KG1 (cell line): ENCODE results near the gene ZNF827.

Experiments used
- DNase-seq: peaks from one replicate; lab custom pipeline; 2025; lab: John Stamatoyannopoulos, UW

The ZNF827 gene

DNA sequence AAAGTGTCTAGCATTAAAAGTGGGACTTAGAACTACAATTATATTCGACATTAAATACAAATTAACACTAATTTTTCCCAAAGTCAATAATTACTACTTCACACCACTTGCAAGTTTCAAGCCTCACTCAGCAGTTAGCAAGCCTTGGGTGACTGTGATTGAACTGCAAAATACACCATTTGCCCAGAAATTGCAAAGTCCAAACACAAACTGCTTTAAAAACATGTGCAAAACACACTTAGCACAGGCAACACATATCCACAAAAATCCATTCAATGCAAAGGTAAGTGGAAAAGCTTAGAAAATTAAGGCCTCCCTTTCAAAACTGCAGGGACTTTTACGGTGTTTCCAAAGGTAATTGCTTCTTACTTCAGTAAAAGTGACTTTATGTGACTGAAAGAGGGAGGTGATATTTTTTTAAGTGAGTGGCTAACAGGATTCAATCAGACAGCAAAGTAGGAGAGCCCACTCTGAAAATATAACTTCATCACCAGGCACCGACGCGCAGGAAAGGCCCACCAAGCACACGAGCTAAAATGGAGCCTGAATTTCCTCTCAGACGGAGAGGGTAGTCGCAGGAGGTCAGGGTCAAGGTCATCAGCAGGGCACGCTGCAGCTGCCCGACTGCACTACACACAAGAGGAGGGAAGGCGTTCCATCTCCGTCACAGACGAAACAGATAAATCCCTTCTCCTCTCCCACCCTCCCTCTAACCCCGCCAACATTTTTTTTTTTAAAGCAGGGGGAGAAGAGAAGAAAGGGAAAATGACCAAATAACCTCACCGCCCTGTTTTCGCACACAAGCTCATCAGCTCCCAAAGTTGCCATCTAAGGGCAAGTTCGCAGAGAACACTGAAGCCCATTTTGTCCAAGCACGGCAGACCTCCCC, 3.1 kb downstream of the ZNF827 start:
- no peak for DNase-seq

DNA sequence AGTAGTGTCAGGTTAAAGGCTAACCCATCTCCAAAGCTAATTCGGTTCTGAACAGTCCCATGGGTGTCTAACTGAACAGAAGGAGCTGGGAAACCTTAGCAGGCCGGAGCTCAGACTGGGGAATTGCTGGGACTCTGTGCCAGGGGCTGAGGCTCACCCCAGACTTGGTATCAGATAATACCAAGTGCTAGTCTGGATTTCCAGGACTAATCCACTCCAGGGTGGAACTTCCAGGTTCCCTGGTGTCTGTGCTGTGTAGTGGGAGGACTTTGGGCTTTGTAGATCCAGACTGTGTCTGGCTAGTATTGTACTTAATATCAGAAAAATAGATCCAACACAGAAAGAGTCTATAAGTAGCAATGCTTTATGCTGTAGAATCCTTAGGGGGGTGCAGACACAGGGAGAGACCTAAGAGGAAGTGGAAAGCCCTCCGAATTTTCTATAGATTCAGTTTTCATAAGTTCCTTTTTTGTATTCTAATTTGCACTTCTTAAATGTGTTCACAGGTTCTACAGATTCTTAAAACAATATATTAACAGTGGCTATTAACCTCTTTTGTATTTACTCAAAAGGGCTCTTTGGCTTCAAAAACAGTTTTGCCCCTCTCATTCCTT, 4.1 kb downstream of the ZNF827 start:
- DNase-seq = no peak

DNA sequence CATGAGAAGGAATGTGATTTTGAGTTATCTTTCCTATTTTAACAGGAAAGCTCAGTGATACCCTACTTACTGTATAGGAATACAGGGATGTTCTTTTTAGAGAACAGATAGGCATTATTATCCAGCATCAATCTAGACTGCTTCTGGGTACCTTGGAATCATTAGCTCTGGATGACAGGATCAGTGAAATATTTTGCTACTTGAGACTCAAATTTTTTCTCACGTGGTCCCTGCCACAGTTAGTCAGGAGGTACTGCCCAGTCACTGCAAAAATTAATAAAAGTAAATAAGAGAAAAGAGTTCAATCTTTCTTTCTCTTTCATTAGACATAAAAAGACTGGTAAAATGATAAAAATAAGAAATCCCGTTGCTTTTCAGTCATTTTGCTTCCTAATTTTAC, 5.5 kb downstream of the ZNF827 start:
- DNase-seq = no peak

- DNase-seq = no peak
Observed at GRCh38 chr4:145931403-145931802, 7.2 kb downstream of the ZNF827 start.

GRCh38 chr4:145930592-145930991, 8.0 kb downstream of the ZNF827 start:
- DNase-seq = no peak

- DNase-seq = no peak
Observed at GRCh38 chr4:145929415-145930178, 9.0 kb downstream of the ZNF827 start.

GRCh38 chr4:145928748-145929147, 9.9 kb downstream of the ZNF827 start:
- DNase-seq = no peak

DNA sequence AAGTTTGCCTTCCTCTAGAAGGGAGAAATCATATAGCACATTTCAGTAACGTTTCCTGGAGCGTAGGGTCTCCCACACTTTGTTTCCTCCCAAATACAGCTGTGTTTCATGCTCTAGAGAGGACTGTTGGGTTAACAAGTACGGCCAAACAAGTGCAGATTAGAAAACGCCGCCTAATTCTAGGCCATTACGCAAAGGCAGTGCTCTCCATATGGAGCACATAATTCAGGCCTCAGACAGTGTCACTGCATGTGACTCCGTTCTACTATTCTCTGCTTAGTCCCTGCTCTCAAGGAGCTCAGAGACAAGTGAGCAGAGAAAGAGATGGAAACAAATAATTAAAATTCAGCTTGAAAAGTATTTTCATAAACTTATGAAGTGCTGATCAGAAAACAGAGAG, 11.6 kb downstream of the ZNF827 start:
- DNase-seq = no peak

DNA sequence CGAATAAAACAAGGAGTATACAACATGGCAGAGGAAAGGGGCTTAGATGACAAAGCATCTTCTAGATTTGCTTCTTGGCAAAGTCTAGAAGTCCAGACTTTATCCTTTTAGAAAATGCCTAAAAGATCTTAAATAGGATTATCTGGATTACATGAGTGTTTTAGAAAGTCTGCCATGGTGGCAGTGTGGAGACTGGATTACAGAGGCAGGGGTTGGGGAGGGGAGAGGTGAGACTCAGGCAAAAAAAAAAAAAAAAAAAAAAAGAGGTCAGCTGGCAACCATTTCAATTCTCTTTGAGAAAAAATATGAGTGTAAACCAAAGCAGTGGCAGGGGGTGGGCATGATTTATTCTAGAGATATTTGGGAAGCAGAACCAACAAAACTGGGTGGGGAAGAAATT, 17.4 kb downstream of the ZNF827 start:
- no peak for DNase-seq

GRCh38 chr4:145920205-145920604, 18.4 kb downstream of the ZNF827 start:
- no peak for DNase-seq

DNA sequence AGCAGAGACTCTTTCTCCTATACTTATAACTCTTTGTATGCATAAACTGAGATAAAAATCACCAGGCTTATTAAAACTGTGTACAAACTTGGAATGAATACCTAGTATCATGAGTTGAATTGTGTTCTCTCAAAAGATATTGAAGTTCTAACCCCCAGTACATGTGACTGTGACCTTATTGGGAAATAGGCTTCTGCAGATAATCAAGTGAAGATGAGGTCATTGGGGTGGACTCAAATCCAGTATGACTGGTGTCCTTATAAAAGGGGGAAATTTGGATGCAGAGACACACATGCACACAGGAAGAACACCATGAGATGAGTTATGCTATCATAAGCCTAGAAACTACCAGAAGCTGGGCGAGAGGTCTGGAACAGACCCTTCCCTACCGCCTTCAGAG, 26.2 kb downstream of the ZNF827 start:
- DNase-seq = no peak

GRCh38 chr4:145909773-145910172, 28.9 kb downstream of the ZNF827 start:
- DNase-seq = no peak

GRCh38 chr4:145909281-145909715, 29.3 kb downstream of the ZNF827 start:
- no peak for DNase-seq

DNA sequence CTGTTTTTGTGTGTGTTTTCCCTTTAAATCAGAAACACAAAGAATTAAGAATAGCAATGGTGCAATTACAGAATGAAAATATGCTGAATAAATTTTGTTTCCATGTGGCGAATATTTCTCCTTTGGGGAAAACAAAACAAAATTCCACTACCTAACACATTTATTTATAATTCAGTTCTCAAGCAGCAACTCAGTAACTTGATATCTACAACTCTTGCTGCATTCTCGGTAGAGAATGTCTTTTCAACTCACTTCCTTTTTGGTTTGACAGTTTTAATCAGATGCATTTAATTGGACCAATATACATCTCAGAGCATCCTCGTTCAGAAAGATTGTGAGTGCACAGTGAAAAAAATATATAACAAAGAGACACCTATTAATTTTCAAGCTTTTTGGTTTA, 30.8 kb downstream of the ZNF827 start:
- no peak for DNase-seq

- DNase-seq = no peak
Observed at GRCh38 chr4:145907390-145907789, 31.2 kb downstream of the ZNF827 start.

- DNase-seq = no peak
Observed at GRCh38 chr4:145904413-145905177, 34.0 kb downstream of the ZNF827 start.

DNA sequence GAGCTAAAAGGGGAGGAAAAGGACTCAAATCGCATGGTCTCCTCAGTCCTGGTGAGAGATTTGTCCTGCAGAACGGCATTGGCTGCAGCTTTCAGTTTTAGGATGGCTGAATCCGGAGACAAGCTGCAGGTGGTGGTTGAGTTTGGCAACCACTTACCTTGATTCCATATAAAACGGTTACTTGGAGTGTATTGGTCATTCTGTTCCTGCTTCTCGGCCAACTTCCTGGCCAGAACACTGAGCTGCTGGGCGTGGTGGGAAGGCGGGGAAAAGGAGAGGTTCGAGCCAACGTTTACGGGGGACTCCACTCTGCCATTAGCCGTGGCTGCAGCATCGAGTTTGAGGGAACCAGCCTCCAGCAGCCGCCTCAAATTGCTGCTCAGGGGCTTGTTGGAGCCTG, 36.1 kb downstream of the ZNF827 start:
- no peak for DNase-seq

GRCh38 chr4:145899886-145900460, 38.6 kb downstream of the ZNF827 start:
- no peak for DNase-seq

GRCh38 chr4:145898926-145899531, 39.6 kb downstream of the ZNF827 start:
- DNase-seq = no peak

- DNase-seq = no peak
Observed at GRCh38 chr4:145898466-145898865, 40.2 kb downstream of the ZNF827 start.

DNA sequence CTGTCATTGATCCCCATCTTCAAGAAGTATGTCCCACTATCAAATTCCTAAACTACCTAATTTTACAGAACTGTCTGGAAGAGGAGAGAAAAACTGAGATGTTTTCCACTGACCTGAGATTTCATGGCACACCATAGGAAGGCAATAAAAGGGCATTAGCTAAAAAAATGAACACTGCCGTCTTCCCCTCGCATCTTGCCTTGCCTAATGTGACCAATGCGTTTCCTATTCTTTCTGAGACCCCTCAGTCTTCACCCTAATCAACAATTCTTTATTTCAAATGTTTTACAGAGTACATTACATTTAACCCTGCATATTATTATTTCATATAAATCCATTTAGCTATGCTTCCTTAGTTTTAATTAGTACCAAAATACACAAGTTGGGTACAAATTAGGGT, 43.6 kb downstream of the ZNF827 start:
- DNase-seq = no peak
